ENCODE data around the gene CKAP2. TPM values are rescaled to one million over a fixed set of nuclear protein-coding genes. Genes with fewer than 3 reads are reported as not detected.
A peak's percentile ranks its signal among the peaks of the same experiment; 100 is the strongest.

CKAP2 gene
- total and polyA plus RNA-seq, 2 of the 8 experiments (the other 6 are each of a cell fraction or from before 2014, with no cell fraction given), result 8.3 to 70.7 TPM

DNA sequence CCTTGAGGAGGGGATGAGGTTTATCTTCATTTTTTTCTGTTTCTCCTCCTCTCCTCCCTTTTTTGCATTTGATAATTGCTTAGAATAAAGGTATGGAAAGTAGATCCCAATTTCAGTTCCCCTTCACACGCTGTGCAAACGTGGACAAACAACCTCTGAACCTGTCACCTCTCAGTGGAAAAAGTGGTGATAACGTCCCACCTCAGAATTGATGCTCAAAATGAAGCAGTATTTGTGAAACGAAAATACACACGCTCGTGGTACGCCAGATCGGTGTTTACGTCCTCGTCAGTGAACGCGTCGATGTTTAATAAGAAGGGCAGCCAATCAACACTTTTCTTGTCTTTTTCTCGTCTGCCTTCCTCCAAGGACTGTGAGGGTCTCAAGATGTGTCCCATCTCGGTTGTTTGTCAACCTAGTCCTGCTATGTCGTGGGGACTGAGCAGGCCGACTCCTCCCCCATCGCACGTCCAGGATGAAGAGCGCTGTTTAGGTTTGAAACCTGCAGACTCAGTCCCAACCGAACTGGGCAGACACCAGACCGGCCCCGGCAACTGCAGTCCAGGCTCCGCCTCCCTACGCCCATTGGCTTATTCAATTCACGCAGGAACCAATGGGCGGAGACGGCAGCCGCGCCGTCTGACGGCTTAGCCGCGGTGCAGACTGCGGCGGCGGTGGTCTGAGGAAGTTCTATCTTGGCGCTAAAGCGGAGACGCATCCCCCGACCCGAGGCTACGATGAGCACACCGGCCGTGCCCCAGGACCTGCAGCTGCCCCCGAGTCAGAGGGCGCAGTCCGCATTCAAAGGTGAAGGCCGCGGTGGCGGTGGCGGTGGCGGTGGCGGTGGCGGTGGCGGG lies at the start of gene CKAP2 (continued):
- TF ChIP-seq BRCA1 (IDR thresholded peaks at IDR 0.05; ENCODE audit: low read depth, low read length) (no peak), KDM1A (IDR thresholded peaks at IDR 0.05; ENCODE audit: borderline replicate concordance, low read length) (no peak), CBX8 (IDR thresholded peaks at IDR 0.05; ENCODE audit: borderline replicate concordance, low read depth, low read length) (no peak), TCF12 (IDR thresholded peaks at IDR 0.05; ENCODE audit: low read depth, low read length) (0 out of 2 replicates have a peak, but pooled peaks have one; percentile 39), SP1 (IDR thresholded peaks at IDR 0.05; ENCODE audit: low read depth, low read length) (peak; percentile 84), EGR1 (IDR thresholded peaks at IDR 0.05; ENCODE audit: borderline replicate concordance, low read depth, low read length) (no peak), RFX5 (IDR thresholded peaks at IDR 0.05; ENCODE audit: borderline replicate concordance, low read depth, low read length) (peak; percentile 83), KDM5A (IDR thresholded peaks at IDR 0.05; ENCODE audit: low read length) (no peak), POU5F1 (IDR thresholded peaks at IDR 0.05; ENCODE audit: low read depth, low read length) (no peak), MAFK (IDR thresholded peaks at IDR 0.05; ENCODE audit: low read depth, low read length) (no peak), FOSL1 (IDR thresholded peaks at IDR 0.05; ENCODE audit: insufficient read depth, low read depth, low read length) (no peak), POLR2A (IDR thresholded peaks at IDR 0.05; ENCODE audit: control extremely low read depth in 1 of 2, low read depth in 2 of 2, low read length in 2 of 2) (peak; percentile 92 to 95), CREB1 (IDR thresholded peaks at IDR 0.05) (peak; percentile 70), RAD21 (IDR thresholded peaks at IDR 0.05 in 1 of 2, conservative IDR thresholded peaks at IDR 0.05 in 1 of 2; ENCODE audit: low read depth in 2 of 2, low read length in 2 of 2) (peak in 1 of 2 experiments; percentile 14; a peak in 1 of 4 replicates), SRF (IDR thresholded peaks at IDR 0.05; ENCODE audit: low read depth, low read length) (no peak), HDAC2 (IDR thresholded peaks at IDR 0.05; ENCODE audit: borderline replicate concordance in 1 of 2, low read depth in 2 of 2, low read length in 2 of 2) (no peak; a peak in 1 of 4 replicates), GTF2F1 (IDR thresholded peaks at IDR 0.05; ENCODE audit: borderline replicate concordance, low read depth, low read length) (no peak), TAF1 (IDR thresholded peaks at IDR 0.05; ENCODE audit: low read depth, low read length) (peak; percentile 96), NRF1 (IDR thresholded peaks at IDR 0.05; ENCODE audit: low read depth, low read length) (no peak), SAP30 (IDR thresholded peaks at IDR 0.05; ENCODE audit: insufficient read depth, insufficient replicate concordance, low read length) (no peak)

Measured in H1 (cell line).